ENCODE results near the gene NKX6-2. TPM values are rescaled to one million over a fixed set of nuclear protein-coding genes. Genes with fewer than 3 reads are reported as not detected.
"Not testable (repeated sequence)": the region's sequence is repeated elsewhere in the genome, so short reads cannot be mapped to it uniquely, and the experiment has no call there.

The NKX6-2 gene
- polyA plus RNA-seq, 12 donors: 2.3 to 11.3 (median 5.1) TPM; not detected in 2

- DNase-seq: no peak
These were observed 12.9 kb upstream of the NKX6-2 start for GRCh38 chr10:132798876-132799275.

- no peak for DNase-seq
These were observed 12.5 kb upstream of the NKX6-2 start for GRCh38 chr10:132798403-132798802.

- DNase-seq: not testable (repeated sequence)
These were observed 12.0 kb upstream of the NKX6-2 start for GRCh38 chr10:132797986-132798385.

- DNase-seq: no peak
These were observed 10.9 kb upstream of the NKX6-2 start for GRCh38 chr10:132796846-132797245.

- DNase-seq: no peak
These were observed 8.2 kb upstream of the NKX6-2 start for GRCh38 chr10:132793871-132794849.

- no peak for DNase-seq
These were observed 7.3 kb upstream of the NKX6-2 start for GRCh38 chr10:132793213-132793612.

GRCh38 chr10:132792796-132793195 lies 6.8 kb upstream of the NKX6-2 start:
- no peak for DNase-seq

GRCh38 chr10:132792099-132792498 lies 6.2 kb upstream of the NKX6-2 start:
- DNase-seq: not testable (repeated sequence)

- DNase-seq: no peak
These were observed 5.2 kb upstream of the NKX6-2 start for GRCh38 chr10:132790934-132791829.

GRCh38 chr10:132790470-132790869 lies 4.5 kb upstream of the NKX6-2 start:
- DNase-seq: no peak

GRCh38 chr10:132789659-132790148 lies 3.8 kb upstream of the NKX6-2 start:
- DNase-seq: no peak

GRCh38 chr10:132788831-132789219 lies 2.9 kb upstream of the NKX6-2 start:
- DNase-seq: no peak

- DNase-seq: no peak
These were observed 2.4 kb upstream of the NKX6-2 start for GRCh38 chr10:132788180-132788830.

GRCh38 chr10:132787495-132788179 lies 1.7 kb upstream of the NKX6-2 start:
- DNase-seq: no peak

- no peak for DNase-seq
These were observed 1.0 kb upstream of the NKX6-2 start for GRCh38 chr10:132786884-132787494.

GRCh38 chr10:132786476-132786883 lies 533 bp upstream of the NKX6-2 start:
- DNase-seq: no peak

- DNase-seq: no peak
These were observed 853 bp downstream of the NKX6-2 start for GRCh38 chr10:132784866-132785722.

- no peak for DNase-seq
These were observed 1.7 kb downstream of the NKX6-2 start for GRCh38 chr10:132783940-132784865.
